BE2C (cell line): ENCODE results near the gene TMEM200A.

Experiments
- DNase-seq: peaks from one replicate; pipeline ENCODE4 v3.0.0-alpha.2; 2020
- H3K27me3 ChIP-seq: fragments of 250-450 bp; sonication (Bioruptor Pico); 2 replicates; pipeline ENCODE4 v1.5.1; 2020; ENCODE audit warnings: mild to moderate bottlenecking
- H3K36me3 ChIP-seq: fragments of 250-450 bp; sonication (Bioruptor Pico); 2 replicates; pipeline ENCODE4 v1.5.1; 2020; ENCODE audit warnings: mild to moderate bottlenecking
- H3K4me1 ChIP-seq: fragments of 250-450 bp; sonication (Bioruptor Pico); 2 replicates; pipeline ENCODE4 v1.5.1; 2020
- H3K4me3 ChIP-seq: 2 replicates; pipeline ENCODE4 v1.5.1; 2011; ENCODE audit warnings: low read depth, low read length
- H3K9me3 ChIP-seq: fragments of 250-450 bp; sonication (Bioruptor Pico); 2 replicates; pipeline ENCODE4 v1.5.1; 2020
- TF ChIP-seq, protein P1 (sequence below): IDR thresholded peaks from 2 replicates; pipeline ENCODE4 v1.5.1; 2012; ENCODE audit warnings: mild to moderate bottlenecking, low read depth, low read length

Gene TMEM200A

DNA sequence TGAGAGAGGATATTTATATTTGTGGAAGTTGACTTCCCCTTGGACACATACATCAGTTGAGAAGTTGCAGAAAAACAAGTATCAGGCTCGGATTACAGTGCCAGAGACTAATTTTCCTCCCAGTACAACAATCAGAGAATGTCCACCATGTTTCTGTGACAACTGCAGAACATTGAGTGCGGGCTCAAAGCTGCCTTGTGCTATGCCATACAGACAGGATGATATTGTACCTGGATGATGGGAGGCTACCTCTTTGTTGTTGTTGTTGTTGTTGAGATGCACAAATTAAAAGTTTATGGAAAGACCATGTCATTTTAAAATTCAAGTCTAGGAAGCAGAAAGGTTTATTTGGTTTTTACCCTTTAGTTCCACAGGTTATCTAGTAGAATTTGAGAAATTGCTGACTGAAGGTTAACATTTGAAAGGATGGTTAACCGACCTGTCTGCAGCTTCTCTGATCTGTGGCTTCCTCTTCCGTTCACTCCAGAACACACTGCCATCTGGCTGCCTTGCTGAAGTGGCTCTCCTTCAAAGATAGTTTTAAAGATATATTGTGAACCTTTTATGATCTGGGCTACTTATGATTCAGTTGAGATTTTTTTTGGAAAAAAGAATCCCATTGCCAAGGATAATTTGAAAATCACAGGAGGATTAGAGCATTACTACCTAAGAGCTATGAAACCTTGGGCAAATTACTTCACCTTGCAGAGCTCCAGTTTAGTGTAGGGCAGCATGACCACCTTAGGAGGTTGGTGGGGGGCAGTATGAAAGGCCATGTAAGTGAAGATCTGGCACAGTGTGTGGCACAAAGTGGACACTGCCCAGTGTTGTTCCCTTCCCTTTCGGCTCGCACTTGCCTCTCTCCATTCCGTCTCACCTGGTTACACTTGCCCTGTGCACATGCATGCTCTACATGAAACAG lies 15.9 kb downstream of the TMEM200A start:
- no peaks in the 10 kb centered on the region for H3K9me3 ChIP-seq
- TF ChIP-seq, protein P1, sequence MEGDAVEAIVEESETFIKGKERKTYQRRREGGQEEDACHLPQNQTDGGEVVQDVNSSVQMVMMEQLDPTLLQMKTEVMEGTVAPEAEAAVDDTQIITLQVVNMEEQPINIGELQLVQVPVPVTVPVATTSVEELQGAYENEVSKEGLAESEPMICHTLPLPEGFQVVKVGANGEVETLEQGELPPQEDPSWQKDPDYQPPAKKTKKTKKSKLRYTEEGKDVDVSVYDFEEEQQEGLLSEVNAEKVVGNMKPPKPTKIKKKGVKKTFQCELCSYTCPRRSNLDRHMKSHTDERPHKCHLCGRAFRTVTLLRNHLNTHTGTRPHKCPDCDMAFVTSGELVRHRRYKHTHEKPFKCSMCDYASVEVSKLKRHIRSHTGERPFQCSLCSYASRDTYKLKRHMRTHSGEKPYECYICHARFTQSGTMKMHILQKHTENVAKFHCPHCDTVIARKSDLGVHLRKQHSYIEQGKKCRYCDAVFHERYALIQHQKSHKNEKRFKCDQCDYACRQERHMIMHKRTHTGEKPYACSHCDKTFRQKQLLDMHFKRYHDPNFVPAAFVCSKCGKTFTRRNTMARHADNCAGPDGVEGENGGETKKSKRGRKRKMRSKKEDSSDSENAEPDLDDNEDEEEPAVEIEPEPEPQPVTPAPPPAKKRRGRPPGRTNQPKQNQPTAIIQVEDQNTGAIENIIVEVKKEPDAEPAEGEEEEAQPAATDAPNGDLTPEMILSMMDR = no peak
- no peak overlapping the region for H3K4me3 ChIP-seq
- no peaks in the 10 kb centered on the region for H3K4me1 ChIP-seq
- no peaks in the 10 kb centered on the region for H3K27me3 ChIP-seq
- H3K36me3 ChIP-seq = no peaks in the 10 kb centered on the region
- no peak for DNase-seq

DNA sequence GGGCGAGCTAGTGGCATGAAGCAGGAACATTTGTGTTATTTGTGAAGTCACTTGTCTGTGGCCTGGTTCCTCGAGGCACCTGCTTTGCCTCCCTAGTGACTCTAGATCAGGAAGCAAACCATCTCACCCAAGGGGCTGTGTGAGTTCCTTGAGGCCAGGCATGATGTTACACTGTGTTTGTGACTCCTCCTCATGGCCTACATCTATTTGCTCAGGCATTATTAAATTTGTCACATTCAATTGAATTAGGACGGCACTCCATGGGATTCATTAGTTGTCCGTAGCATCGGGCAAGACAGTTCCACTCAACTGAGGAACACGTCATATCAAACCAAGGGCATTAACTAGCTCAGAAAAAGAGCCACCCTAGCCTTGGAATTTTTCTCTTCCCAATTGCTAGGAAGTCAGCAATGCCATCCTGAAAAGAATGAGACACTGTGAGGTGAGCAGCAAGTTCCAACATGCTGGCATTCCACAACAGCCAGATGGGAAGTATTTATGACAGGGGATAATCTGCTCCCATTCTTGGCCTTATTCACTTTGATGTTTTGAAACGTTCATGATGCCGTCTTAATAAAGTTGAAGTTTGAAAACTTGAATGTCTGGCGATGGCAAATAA lies 17.2 kb downstream of the TMEM200A start:
- TF ChIP-seq, protein P1 = no peak
- Histone ChIP-seq H3K9me3 (no peaks in the 10 kb centered on the region), H3K36me3 (no peaks in the 10 kb centered on the region), H3K4me3 (no peak overlapping the region), H3K4me1 (no peaks in the 10 kb centered on the region), H3K27me3 (no peaks in the 10 kb centered on the region)
- DNase-seq = no peak

DNA sequence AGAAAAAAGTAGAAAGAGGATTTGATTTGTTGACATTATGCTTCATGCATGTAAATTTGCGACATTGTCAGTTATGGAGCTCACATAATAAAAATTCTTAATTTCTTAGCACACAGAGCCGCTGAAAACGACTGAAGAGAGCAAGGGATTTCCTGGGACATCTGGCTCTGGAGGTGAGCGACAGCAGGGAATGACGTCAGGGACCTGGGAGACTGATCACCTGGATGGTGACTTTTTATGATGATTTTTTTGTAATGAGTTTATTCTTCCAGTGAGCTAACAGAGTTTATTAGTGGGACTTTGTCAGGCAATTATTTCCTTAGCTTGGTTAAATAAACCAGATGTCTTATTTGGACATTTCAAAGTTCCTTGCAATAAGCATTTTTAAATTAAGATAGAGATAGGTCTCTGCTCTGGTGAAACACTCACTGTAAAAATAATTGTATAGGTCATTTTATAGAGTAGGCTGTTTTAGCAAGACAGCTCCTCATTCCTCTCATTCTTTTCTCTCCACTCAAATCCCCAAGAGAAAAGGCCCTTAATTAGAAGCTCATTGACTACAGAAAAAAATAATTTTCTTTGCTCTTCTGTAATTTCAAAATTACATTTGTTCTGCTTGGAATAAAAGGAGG lies 19.4 kb downstream of the TMEM200A start:
- DNase-seq = no peak
- no peaks in the 10 kb centered on the region for H3K4me1 ChIP-seq
- H3K36me3 ChIP-seq = no peaks in the 10 kb centered on the region
- no peak overlapping the region for H3K4me3 ChIP-seq
- no peaks in the 10 kb centered on the region for H3K9me3 ChIP-seq
- TF ChIP-seq, protein P1 = no peak
- no peaks in the 10 kb centered on the region for H3K27me3 ChIP-seq

DNA sequence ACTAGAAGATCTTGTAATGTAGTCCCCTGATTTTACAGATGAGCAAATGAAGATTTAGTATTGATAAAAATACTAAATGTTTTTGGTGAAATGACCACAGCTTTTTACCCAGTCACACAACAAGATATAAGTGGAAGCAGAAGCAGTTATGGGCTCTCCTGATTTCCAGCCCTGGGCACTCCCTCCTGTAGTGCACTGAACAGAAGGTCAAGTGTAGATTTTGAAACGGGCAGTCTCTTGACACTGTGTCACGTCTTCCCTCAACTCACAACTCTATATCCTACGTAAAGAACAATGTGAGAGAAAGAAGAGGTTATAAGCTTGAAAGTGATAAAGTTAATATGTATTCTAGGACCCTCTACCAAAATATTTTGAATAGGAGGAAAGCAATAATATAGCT lies 23.3 kb downstream of the TMEM200A start:
- TF ChIP-seq, protein P1 = no peak
- no peak overlapping the region for H3K4me3 ChIP-seq

DNA sequence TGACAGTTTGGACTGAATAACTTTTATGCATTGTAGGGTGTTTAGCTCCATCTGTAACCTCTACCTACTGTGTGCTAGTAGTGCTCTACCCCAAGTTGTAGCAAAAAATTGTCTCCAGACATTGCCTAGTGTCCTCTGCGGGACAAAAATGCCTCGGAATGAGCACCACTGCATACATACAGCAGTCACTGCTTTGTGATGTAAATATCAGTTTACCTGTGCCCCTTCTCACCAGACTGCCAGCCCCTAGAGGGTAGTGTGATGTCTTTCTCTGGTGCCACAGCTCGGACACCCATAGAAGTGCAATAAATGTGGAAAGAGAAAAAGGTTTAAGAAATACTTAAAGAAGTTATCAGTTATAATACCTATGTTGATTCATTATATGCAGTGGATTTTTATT lies 25.1 kb downstream of the TMEM200A start:
- TF ChIP-seq, protein P1 = no peak
- Histone ChIP-seq H3K9me3 (no peaks in the 10 kb centered on the region), H3K4me3 (no peak overlapping the region), H3K36me3 (no peaks in the 10 kb centered on the region), H3K27me3 (no peaks in the 10 kb centered on the region), H3K4me1 (no peaks in the 10 kb centered on the region)
- no peak for DNase-seq

More for the DNA sequence above, 23.3 kb downstream of the TMEM200A start:
- DNase-seq = no peak
- H3K4me1 ChIP-seq = no peaks in the 10 kb centered on the region
- no peaks in the 10 kb centered on the region for H3K27me3 ChIP-seq
- H3K9me3 ChIP-seq = no peaks in the 10 kb centered on the region
- H3K36me3 ChIP-seq = no peaks in the 10 kb centered on the region
